NCI-H187 (cell line): Measurements from ENCODE around the gene AGMAT.
A peak's percentile ranks its signal among the peaks of the same experiment; 100 is the strongest.

ENCODE experiments used
- DNase-seq, 2 experiments: peaks; one replicate each; lab custom pipeline; 2025; lab: John Stamatoyannopoulos, UW

AGMAT gene

GRCh38 chr1:15584489-15585363 lies at the start of gene AGMAT:
TSS of gene AGMAT (minus strand) at chr1:15585051. CDS start at chr1:15584967, 84 bp downstream.
- DNase-seq, result no peak

- DNase-seq, result no peak
Observed at GRCh38 chr1:15633756-15634420, 49.0 kb upstream of the AGMAT start.

GRCh38 chr1:15628003-15628402 lies 43.2 kb upstream of the AGMAT start:
- DNase-seq, result no peak

DNA sequence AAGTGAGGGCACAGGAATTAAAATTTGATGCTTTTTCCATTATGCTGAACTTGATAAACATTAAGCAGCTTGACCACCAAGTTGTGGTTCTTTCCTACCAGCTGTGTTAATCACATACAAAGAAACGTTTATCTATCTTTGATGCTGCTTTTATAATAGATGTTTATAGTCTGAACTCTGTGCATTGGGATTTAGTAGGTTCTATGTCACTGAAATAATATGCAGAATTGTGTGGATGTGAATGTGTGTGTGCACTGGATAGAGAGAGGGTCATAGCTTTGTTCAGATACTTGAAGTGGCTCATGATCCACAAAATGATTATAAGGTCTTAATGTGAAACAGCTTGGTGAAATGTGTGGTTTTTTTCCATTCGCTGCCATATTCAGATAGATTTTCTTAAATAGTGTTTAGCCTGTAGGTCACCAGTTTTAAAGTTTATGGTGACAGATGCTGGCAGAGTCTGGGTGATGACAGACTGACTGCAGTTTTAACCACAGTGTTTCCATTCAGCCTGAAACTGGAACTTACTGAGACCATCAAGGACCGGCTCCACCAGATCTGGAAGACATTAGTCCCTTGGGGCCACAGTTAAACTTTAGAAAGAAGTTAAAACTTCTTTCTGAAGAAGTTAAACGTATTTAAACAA lies 42.6 kb upstream of the AGMAT start:
- no peak for DNase-seq

GRCh38 chr1:15626269-15626950 lies 41.6 kb upstream of the AGMAT start:
- no peak for DNase-seq

- no peak for DNase-seq
Observed at GRCh38 chr1:15625056-15625917, 40.4 kb upstream of the AGMAT start.

- no peak for DNase-seq
Observed at GRCh38 chr1:15624133-15624714, 39.4 kb upstream of the AGMAT start.

DNA sequence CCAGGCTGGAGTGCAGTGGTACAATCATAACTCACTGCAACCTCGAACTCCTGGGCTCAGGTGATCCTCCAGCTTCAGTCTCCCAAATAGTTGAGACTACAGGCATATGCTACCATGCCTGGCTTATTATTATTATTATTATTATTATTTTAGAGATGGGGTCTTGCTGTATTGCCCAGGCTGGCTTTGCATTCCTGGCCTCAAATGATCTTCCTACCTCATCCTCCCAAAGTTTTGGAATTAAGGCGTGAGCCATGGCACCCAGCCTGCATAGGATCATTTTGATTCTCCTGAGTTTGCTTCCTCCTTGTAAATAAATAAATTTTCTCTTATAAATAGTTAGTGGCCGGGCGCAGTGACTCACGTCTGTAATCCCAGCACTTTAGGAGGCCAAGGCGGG lies 38.6 kb upstream of the AGMAT start:
- DNase-seq, result no peak

- no peak for DNase-seq
Observed at GRCh38 chr1:15622712-15623373, 38.0 kb upstream of the AGMAT start.

GRCh38 chr1:15621975-15622374 lies 37.1 kb upstream of the AGMAT start:
- DNase-seq, result no peak

DNA sequence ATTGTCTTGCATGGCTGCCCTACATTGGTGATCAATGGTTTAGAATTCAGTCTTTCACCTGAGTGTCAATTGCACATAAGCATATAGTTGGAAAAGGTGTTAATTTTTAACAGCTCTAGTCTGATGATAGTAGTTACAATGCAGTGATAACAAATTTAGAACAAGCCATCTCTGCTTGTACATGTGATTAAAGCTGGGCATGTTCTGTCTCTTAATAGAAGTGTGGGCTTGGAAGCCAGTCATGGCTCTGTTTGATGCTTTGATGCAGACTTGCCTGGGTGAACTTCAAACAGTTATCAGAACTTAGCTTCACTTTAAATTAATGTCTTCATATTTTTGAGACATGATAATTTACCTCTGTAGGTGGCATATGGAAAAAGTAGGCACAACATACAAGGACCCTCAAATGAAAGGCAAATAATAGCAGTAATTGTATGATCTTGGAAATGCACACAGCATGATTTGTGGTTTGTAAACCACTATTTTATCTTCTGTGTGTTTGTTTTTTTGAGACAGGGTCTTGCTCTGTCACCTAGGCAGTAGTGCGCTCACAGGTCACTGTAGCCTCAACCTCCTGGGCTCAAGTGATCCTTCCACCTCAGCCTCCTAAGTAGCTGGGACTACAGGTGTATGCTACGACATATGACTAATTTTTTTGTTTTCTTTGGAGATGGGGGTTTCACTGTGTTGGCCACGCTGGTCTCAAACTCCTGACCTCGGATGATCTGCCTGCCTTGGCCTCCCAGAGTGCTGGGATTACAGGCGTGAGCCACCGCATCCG lies 36.2 kb upstream of the AGMAT start:
- no peak for DNase-seq

GRCh38 chr1:15620155-15620545 lies 35.3 kb upstream of the AGMAT start:
- DNase-seq, result no peak

DNA sequence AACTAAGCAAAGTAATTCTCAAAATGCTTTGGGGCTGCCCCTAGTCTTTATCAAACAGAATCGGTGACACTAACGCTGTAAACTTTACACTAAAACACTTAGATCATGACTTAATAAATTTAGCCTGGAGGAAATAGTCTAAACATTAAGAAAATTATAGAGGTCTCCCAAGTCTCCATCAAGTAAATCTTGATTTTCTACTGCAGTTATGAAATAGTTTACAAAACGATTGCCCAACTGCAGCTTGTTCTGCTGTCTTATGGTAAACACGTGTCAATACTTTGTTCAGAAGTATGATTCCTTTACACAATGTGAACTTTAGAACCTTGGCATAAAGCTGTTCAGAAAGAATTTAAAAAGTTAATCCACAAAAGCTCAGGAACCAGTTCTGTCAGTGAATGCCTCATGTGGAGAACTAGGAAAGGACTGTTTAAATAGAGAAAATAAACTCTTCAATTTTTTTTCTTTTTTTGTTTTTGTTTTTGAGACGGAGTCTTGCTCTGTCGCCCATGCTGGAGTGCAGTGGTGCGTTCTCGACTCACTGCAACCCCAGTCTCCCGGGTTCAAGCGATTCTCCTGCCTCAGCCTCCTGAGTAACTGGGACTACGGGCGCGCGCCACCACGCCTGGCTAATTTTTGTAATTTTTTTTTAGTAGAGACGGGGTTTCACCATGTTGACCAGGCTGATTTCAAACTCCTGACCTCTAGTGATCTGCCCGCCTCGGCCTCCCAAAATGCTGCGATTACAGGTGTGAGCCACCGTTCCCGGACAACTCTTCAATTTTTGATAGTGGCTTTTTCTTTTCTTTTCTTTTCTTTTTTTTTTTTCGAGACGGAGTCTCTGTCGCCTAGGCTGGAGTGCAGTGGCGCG lies 34.0 kb upstream of the AGMAT start:
- DNase-seq, result no peak

- no peak for DNase-seq
Observed at GRCh38 chr1:15618077-15618654, 33.3 kb upstream of the AGMAT start.

GRCh38 chr1:15617173-15618076 lies 32.6 kb upstream of the AGMAT start, which contains the start of gene DDI2:
TSS of gene DDI2 (plus strand) at chr1:15617458. CDS start at chr1:15617671, 213 bp downstream.
- DNase-seq, result peak; percentile 71 to 94

DNA sequence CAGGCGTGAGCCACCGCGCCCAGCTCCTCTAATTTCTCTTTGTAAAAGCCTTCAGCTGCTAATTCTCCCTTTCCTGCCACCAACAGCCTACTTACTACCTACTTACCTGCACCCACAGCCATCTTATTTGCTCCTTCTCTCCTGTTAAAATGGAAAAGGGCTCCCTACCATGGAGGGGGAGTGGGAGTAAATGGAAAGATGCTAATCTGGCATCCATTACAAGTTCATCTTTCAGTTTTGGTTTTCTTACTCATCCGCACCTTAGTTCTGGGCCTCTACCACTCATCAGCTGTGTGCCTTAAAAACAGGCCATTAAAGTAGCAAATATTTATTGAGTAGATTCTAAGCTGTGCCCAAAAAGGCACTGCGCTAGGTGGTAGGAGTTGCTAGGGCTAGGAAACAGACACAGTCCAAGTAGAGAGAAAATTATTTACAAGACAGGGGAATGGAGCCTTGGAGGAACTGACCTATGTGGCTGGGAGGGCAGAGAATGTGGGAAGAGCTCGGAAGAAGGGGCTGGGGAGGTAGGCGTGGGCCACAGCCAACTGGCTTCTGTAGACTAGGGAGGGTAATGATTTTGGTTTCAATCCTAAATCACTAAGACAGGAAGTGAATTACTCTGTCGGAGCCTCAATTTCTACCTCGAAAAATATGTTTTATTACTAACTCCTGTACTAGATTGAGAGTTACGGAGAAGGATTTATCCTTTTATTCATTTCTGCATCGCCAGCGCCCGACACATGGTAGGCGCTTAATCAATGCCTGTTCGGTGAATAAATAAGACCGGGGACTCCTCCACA lies 31.7 kb upstream of the AGMAT start:
- no peak for DNase-seq
